ENCODE measurements around the gene CCDC124.

Gene CCDC124

GRCh38 chr19:17938092-17938845 is 5.5 kb downstream of the CCDC124 start:
- Histone ChIP-seq H3K27me3 (ENCODE audit: control insufficient read depth, insufficient read depth, low read length) (no peaks in the 10 kb centered on the region), H3K4me3 (ENCODE audit: low read depth, low read length) (no peak overlapping the region), H3K9me3 (ENCODE audit: control insufficient read depth, insufficient read depth, low read length) (no peaks in the 10 kb centered on the region), H3K9ac (ENCODE audit: low read depth, low read length) (no peak overlapping the region), H3K4me1 (ENCODE audit: control insufficient read depth, insufficient read depth, low read length) (peaks cover 6% of the 10 kb centered on the region), H3K36me3 (ENCODE audit: control insufficient read depth, insufficient read depth, low read length) (peaks cover 6% of the 10 kb centered on the region)

- Histone ChIP-seq H3K36me3 (ENCODE audit: control insufficient read depth, insufficient read depth, low read length) (peaks cover 3% of the 10 kb centered on the region), H3K9me3 (ENCODE audit: control insufficient read depth, insufficient read depth, low read length) (no peaks in the 10 kb centered on the region), H3K9ac (ENCODE audit: low read depth, low read length) (peak overlapping the region; percentile 60), H3K4me3 (ENCODE audit: low read depth, low read length) (peak overlapping the region; percentile 68), H3K27me3 (ENCODE audit: control insufficient read depth, insufficient read depth, low read length) (no peaks in the 10 kb centered on the region), H3K4me1 (ENCODE audit: control insufficient read depth, insufficient read depth, low read length) (peaks cover 6% of the 10 kb centered on the region)
These were observed 9.4 kb downstream of the CCDC124 start for GRCh38 chr19:17942181-17942580.

DNA sequence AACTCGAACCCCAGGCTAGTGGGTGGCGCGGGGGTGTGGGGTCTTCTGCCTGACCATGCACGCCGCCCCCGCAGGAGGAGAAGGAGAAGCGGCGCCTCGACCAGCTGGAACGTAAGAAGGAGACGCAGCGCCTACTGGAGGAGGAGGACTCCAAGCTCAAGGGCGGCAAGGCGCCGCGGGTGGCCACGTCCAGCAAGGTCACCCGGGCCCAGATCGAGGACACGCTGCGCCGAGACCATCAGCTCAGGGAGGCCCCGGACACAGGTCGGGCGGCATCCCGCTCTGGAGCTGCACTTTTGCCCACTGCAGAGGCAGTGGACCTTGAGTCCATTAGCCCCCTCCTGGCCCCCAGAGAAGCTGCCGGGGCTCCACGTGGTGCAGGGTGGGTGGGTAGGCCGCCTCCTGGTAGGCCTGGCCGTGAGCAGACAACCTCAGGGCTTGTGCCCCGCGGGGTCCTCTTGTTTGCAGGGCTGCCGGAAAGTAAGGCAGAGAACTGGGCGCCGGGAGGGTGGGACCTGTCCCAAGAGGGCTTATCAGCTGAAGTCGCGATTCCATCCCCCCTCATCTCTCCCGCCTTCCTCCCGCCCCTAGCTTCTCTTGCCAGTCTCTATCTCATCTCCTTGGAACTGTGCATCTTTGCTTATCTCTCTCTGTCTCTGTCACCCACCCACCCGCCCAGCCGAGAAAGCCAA is 9.9 kb downstream of the CCDC124 start:
- Histone ChIP-seq H3K36me3 (ENCODE audit: control insufficient read depth, insufficient read depth, low read length) (peaks cover 3% of the 10 kb centered on the region), H3K9ac (ENCODE audit: low read depth, low read length) (peak overlapping the region; percentile 47), H3K4me1 (ENCODE audit: control insufficient read depth, insufficient read depth, low read length) (peaks cover 6% of the 10 kb centered on the region), H3K27me3 (ENCODE audit: control insufficient read depth, insufficient read depth, low read length) (no peaks in the 10 kb centered on the region), H3K4me3 (ENCODE audit: low read depth, low read length) (peak overlapping the region; percentile 68), H3K9me3 (ENCODE audit: control insufficient read depth, insufficient read depth, low read length) (no peaks in the 10 kb centered on the region)

DNA sequence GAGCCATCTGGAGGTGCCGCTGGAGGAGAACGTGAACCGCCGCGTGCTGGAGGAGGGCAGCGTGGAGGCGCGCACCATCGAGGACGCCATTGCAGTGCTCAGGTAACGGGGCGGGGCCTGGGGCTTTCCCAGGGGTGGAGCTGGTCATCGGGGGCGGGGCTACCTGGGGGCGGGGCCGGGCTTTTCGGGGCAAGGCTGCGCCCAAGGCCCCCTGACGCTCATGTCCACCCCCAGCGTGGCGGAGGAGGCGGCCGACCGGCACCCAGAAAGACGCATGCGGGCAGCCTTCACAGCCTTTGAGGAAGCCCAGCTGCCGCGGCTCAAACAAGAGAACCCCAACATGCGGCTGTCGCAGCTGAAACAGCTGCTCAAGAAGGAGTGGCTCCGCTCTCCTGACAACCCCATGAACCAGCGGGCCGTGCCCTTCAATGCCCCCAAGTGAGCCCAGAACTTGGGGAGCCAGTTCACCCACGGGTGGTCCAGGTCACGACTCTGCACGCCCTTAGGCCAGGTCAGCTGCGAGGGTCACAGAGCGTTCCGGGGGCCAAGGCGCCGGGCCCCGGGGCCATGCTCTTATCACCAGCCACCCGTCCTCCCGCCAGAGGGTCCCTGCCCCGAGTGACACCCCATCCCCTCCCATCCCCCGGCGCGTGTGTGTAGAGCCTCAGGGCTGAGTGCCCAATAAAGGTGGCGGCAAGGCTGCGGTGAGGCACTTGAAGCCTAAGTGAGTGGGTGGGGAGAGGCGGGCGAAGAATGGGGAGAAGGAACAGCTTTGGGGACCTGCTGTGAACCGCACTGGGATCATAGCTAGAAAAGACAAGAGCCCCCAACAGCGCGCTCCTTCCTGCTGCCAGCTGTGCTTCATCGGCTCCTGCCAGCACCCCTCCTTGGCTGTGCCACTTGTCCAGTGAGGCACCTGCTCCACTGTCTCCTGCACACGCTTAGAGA is 10.7 kb downstream of the CCDC124 start:
- H3K9me3 ChIP-seq (ENCODE audit: control insufficient read depth, insufficient read depth, low read length): no peaks in the 10 kb centered on the region
- H3K27me3 ChIP-seq (ENCODE audit: control insufficient read depth, insufficient read depth, low read length): no peaks in the 10 kb centered on the region
- no peak overlapping the region for H3K9ac ChIP-seq (ENCODE audit: low read depth, low read length)
- H3K4me1 ChIP-seq (ENCODE audit: control insufficient read depth, insufficient read depth, low read length): peaks cover 6% of the 10 kb centered on the region
- H3K36me3 ChIP-seq (ENCODE audit: control insufficient read depth, insufficient read depth, low read length): peaks cover under 1% of the 10 kb centered on the region
- H3K4me3 ChIP-seq (ENCODE audit: low read depth, low read length): no peak overlapping the region

- no peaks in the 10 kb centered on the region for H3K36me3 ChIP-seq (ENCODE audit: control insufficient read depth, insufficient read depth, low read length)
- H3K4me1 ChIP-seq (ENCODE audit: control insufficient read depth, insufficient read depth, low read length): peaks cover 6% of the 10 kb centered on the region
- H3K27me3 ChIP-seq (ENCODE audit: control insufficient read depth, insufficient read depth, low read length): peaks cover 3% of the 10 kb centered on the region
- no peaks in the 10 kb centered on the region for H3K9me3 ChIP-seq (ENCODE audit: control insufficient read depth, insufficient read depth, low read length)
- no peak overlapping the region for H3K4me3 ChIP-seq (ENCODE audit: low read depth, low read length)
- H3K9ac ChIP-seq (ENCODE audit: low read depth, low read length): no peak overlapping the region
These were observed 11.5 kb downstream of the CCDC124 start for GRCh38 chr19:17944301-17944700.

GRCh38 chr19:17946965-17947784 is 14.4 kb downstream of the CCDC124 start:
- Histone ChIP-seq H3K9ac (ENCODE audit: low read depth, low read length) (peak overlapping the region; percentile 81), H3K4me1 (ENCODE audit: control insufficient read depth, insufficient read depth, low read length) (peaks cover under 1% of the 10 kb centered on the region), H3K4me3 (ENCODE audit: low read depth, low read length) (peak overlapping the region; percentile 76), H3K9me3 (ENCODE audit: control insufficient read depth, insufficient read depth, low read length) (no peaks in the 10 kb centered on the region), H3K27me3 (ENCODE audit: control insufficient read depth, insufficient read depth, low read length) (peaks cover 13% of the 10 kb centered on the region), H3K36me3 (ENCODE audit: control insufficient read depth, insufficient read depth, low read length) (no peaks in the 10 kb centered on the region)

GRCh38 chr19:17947815-17948513 is 15.1 kb downstream of the CCDC124 start:
- Histone ChIP-seq H3K4me1 (ENCODE audit: control insufficient read depth, insufficient read depth, low read length) (no peaks in the 10 kb centered on the region), H3K9me3 (ENCODE audit: control insufficient read depth, insufficient read depth, low read length) (no peaks in the 10 kb centered on the region), H3K36me3 (ENCODE audit: control insufficient read depth, insufficient read depth, low read length) (no peaks in the 10 kb centered on the region), H3K4me3 (ENCODE audit: low read depth, low read length) (peak overlapping the region; percentile 76), H3K9ac (ENCODE audit: low read depth, low read length) (no peak overlapping the region), H3K27me3 (ENCODE audit: control insufficient read depth, insufficient read depth, low read length) (peaks cover 14% of the 10 kb centered on the region)

GRCh38 chr19:17948514-17948900 is 15.7 kb downstream of the CCDC124 start:
- Histone ChIP-seq H3K4me3 (ENCODE audit: low read depth, low read length) (peak overlapping the region; percentile 74), H3K4me1 (ENCODE audit: control insufficient read depth, insufficient read depth, low read length) (peaks cover 2% of the 10 kb centered on the region), H3K9me3 (ENCODE audit: control insufficient read depth, insufficient read depth, low read length) (no peaks in the 10 kb centered on the region), H3K36me3 (ENCODE audit: control insufficient read depth, insufficient read depth, low read length) (no peaks in the 10 kb centered on the region), H3K27me3 (ENCODE audit: control insufficient read depth, insufficient read depth, low read length) (peaks cover 19% of the 10 kb centered on the region), H3K9ac (ENCODE audit: low read depth, low read length) (no peak overlapping the region)

DNA sequence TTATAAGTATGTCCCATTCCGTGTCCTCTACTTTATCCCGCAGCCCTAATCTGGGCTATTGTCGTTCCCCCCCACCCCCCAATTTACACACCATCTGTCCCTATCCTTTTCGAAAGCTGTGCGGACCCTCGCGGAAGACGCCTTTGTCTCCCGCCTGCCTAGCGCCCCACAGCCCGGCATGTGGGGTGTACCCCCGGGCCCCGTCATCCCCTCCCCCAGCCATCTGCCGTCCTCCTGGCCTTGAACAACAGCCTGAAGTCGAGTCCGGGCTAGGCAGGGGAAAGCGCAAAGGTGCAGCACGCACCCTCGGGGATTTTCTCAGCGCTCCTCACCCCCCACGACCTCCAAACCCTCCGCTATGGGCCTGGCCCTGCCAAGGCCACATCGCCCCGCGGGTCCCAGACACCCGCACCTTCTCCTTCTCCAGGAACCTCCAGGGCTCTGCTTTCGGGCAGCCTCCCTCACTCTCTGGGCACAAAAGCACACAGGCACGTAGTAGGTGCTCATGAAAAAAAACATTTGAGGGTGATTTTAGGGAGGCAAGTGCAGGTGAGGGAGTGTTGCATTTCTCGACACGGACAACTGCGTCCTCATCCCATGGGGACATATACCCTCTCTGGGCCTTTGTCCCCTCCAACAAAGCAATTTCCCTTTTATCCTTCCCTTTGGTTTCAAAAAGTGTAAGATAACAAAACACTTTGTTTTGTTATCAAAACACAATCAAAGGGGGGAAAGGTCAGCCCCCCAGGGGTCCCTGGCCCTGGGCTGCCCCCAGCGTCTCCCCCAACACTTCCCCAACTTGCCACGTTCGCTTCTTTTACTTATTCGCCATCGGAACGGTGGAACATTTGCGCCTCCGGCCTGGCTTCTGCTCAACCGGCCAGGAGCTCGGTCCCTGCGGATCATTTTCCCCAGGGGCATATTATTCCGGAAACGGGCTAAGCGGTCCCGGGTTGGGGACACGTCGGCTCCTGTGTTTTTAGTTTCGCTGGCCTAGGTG is 16.4 kb downstream of the CCDC124 start:
- Histone ChIP-seq H3K4me3 (ENCODE audit: low read depth, low read length) (peak overlapping the region; percentile 74), H3K9me3 (ENCODE audit: control insufficient read depth, insufficient read depth, low read length) (no peaks in the 10 kb centered on the region), H3K27me3 (ENCODE audit: control insufficient read depth, insufficient read depth, low read length) (peaks cover 23% of the 10 kb centered on the region), H3K9ac (ENCODE audit: low read depth, low read length) (no peak overlapping the region), H3K4me1 (ENCODE audit: control insufficient read depth, insufficient read depth, low read length) (peaks cover 6% of the 10 kb centered on the region), H3K36me3 (ENCODE audit: control insufficient read depth, insufficient read depth, low read length) (no peaks in the 10 kb centered on the region)

DNA sequence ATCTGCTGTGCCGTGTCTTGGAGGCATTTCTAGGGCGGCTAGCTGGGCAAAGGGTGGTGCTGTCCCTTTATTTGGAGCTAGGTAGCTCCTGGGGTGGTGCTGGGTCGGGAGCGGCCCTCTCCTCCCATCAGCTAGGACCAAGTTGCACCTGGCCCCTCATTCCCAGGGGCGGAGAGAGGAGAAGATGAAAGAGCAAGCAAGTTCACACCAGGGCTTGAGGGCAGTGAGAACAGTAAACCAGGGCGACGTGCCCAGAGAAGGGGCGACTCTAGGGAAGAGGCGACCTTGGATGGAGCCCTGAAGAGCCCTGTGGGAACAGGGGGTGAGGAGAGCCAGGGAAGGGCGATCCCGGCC is 17.1 kb downstream of the CCDC124 start:
- peaks cover 6% of the 10 kb centered on the region for H3K4me1 ChIP-seq (ENCODE audit: control insufficient read depth, insufficient read depth, low read length)
- H3K4me3 ChIP-seq (ENCODE audit: low read depth, low read length): peak overlapping the region; percentile 74
- no peaks in the 10 kb centered on the region for H3K9me3 ChIP-seq (ENCODE audit: control insufficient read depth, insufficient read depth, low read length)
- peaks cover 23% of the 10 kb centered on the region for H3K27me3 ChIP-seq (ENCODE audit: control insufficient read depth, insufficient read depth, low read length)
- no peaks in the 10 kb centered on the region for H3K36me3 ChIP-seq (ENCODE audit: control insufficient read depth, insufficient read depth, low read length)
- no peak overlapping the region for H3K9ac ChIP-seq (ENCODE audit: low read depth, low read length)
